Esophagus muscularis mucosa (tissue), 4 donors: ENCODE measurements around the gene PCP2.

Source experiments
- CTCF ChIP-seq, 3 experiments: fragments of 200-600 bp in 2 of 3; fragments of 450-650 bp in 1 of 3; sonication (generic) in 2 of 3; IDR thresholded peaks; one replicate each; pipeline ENCODE4 v1.5.1; 2017 to 2019; ENCODE audit warnings: antibody characterized with exemption in 3 of 3, mild to moderate bottlenecking in 2 of 3, moderate library complexity in 1 of 3
- EP300 ChIP-seq: sonication (generic); formaldehyde crosslinking; IDR thresholded peaks from one replicate; pipeline ENCODE4 v1.6.1; 2017; ENCODE audit warnings: antibody characterized with exemption
- POLR2A ChIP-seq: fragments of 450-650 bp; IDR thresholded peaks from one replicate; pipeline ENCODE4 v1.6.1; 2017; ENCODE audit warnings: antibody characterized with exemption, moderate library complexity, mild to moderate bottlenecking, low read depth
- POLR2AphosphoS5 ChIP-seq, 2 donors: sonication (generic); formaldehyde crosslinking; IDR thresholded peaks; one replicate each; pipeline ENCODE4 v1.6.1; 2017; ENCODE audit warnings: antibody characterized with exemption in 2 of 2

DNA sequence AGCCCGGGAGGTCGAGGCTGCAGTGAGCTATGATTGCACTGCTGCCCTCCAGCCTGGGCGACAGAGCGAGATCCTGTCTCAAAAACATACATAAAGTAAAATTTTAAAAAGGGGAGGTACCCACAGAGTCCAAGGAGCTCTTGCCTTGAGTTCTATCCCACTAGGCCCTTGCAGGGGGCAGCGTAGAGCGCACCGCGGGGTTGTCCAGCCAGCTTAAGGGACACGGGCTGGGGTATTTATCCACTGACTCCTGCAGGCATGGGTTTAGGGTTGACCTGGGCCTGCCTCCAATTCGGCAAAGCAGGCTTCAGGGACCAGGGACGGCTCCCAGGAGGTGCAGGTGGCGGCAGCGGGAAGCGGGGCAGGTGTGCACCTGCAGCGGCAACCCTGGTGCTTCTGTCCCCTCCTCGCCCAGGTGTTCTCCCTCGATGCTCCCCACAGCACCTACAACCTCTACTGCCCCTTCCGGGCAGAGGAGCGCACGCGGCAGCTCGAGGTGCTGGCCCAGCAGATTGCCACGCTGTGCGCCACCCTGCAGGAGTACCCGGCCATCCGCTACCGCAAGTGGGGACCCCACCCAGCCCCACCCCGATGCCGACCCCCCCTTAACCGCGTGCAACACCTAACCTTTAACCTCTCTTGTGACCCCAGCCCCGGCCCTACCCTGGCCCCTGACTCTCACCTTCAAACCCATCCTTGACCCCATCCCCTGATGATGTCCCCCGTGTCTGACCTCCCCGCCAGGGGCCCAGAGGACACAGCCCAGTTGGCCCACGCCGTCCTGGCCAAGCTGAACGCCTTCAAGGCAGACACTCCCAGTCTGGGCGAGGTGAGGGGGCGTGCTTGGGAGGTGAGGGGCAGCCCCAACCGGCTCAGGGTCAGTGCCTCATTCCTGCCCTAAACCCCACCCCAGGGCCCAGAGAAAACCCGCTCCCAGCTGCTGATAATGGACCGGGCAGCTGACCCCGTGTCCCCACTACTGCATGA is 8.1 kb upstream of the PCP2 start:
- no peak for TF ChIP-seq POLR2AphosphoS5 (IDR thresholded peaks at IDR 0.05)
- TF ChIP-seq POLR2A, result no peak
- no peak for TF ChIP-seq CTCF (IDR thresholded peaks at IDR 0.05)
- no peak for TF ChIP-seq EP300
